HEK293T (cell line): ENCODE results near the gene ATG7.

Experiments
- ARNT ChIP-seq: fragments of 450-650 bp; IDR thresholded peaks from 2 replicates; pipeline ENCODE4 v1.6.1; 2017; ENCODE audit warnings: mild to moderate bottlenecking
- BHLHE40 ChIP-seq: fragments of 450-650 bp; IDR thresholded peaks from 2 replicates; pipeline ENCODE4 v1.6.1; 2016; ENCODE audit warnings: mild to moderate bottlenecking, moderate library complexity, borderline replicate concordance
- ELF4 ChIP-seq: fragments of 450-650 bp; IDR thresholded peaks from 2 replicates; pipeline ENCODE4 v1.6.1; 2017; ENCODE audit warnings: antibody characterized with exemption
- FOXA1 ChIP-seq: fragments of 450-650 bp; IDR thresholded peaks from 2 replicates; pipeline ENCODE4 v1.6.1; 2016; ENCODE audit warnings: mild to moderate bottlenecking
- FOXK2 ChIP-seq: fragments of 450-650 bp; IDR thresholded peaks from 2 replicates; pipeline ENCODE4 v1.6.1; 2016; ENCODE audit warnings: mild to moderate bottlenecking
- FOXM1 ChIP-seq: fragments of 450-650 bp; IDR thresholded peaks from 2 replicates; pipeline ENCODE4 v1.6.1; 2017; ENCODE audit warnings: mild to moderate bottlenecking, borderline replicate concordance
- L3MBTL2 ChIP-seq: fragments of 450-650 bp; conservative IDR thresholded peaks from 2 replicates; pipeline ENCODE4 v1.6.1; 2016; ENCODE audit warnings: mild to moderate bottlenecking
- NFRKB ChIP-seq: fragments of 450-650 bp; IDR thresholded peaks from 2 replicates; pipeline ENCODE4 v1.6.1; 2016; ENCODE audit warnings: mild to moderate bottlenecking, moderate library complexity
- SP1 ChIP-seq: fragments of 450-650 bp; IDR thresholded peaks from 2 replicates; pipeline ENCODE4 v1.6.1; 2017
- TARDBP ChIP-seq: fragments of 450-650 bp; IDR thresholded peaks from 2 replicates; pipeline ENCODE4 v1.6.1; 2016

DNA sequence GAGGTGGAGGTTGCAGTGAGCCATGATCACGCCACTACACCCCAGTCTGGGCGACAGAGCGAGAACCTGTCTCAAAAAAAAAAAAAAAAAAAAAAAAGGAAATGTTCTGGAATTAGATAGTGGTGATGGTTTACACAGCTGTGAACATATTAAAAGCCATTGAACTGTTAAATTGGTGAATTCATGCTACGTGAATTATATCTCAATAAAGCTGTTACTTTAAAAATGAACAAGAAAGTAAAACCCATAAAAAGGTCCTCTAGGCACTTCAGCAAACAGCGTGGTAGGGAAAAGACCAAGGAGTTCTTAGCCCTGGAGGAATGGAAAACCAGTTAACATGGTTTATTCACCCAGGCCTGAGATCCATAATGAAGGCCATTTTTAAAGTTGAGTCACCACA, 180.1 kb downstream of the ATG7 start:
- TF ChIP-seq ARNT (no peak), BHLHE40 (no peak), SP1 (no peak), NFRKB (no peak), L3MBTL2 (no peak), TARDBP (no peak), FOXK2 (no peak), FOXA1 (no peak), FOXM1 (no peak), ELF4 (no peak)
